HepG2 (cell line): ENCODE results near the gene LEP. TPM values are rescaled to one million over a fixed set of nuclear protein-coding genes. Genes with fewer than 3 reads are reported as not detected.

ENCODE experiments used
- ATAC-seq: fragments of 200-7000 bp; cut with Tn5 transposase; 3 replicates; pipeline ENCODE4 v1.9.1; 2020; ENCODE audit warnings: mild to moderate bottlenecking, moderate library complexity
- BruUV-seq: library from RNA; stranded (reverse); fragments of 400-500 nt; replicated peaks from 2 replicates; lab custom pipeline; 2021; lab: Mats Ljungman, UMichigan
- CTCF ChIA-PET: fragments of 300-600 bp; formaldehyde crosslinking; extraction: SDS; loops from one replicate; lab custom pipeline; 2021; ENCODE audit warnings: low total read pairs, inconsistent platforms, low intra/inter-chr PET ratio; lab: Yijun Ruan, JAX
- POLR2A ChIA-PET: fragments of 350-600 bp; sonication (Branson Sonifier 250); formaldehyde crosslinking; loops from one replicate; lab custom pipeline; 2020; ENCODE audit warnings: antibody characterized with exemption, inconsistent platforms; lab: Yijun Ruan, JAX
- DNase-seq: peaks from one replicate; pipeline ENCODE4 v3.0.0-alpha.2; 2015; ENCODE audit warnings: low spot score
- FAIRE-seq: peaks from 3 replicates; lab custom pipeline; 2011; peaks lifted over from hg19 to GRCh38; lab: Jason Lieb, UNC
- H2AFZ ChIP-seq: one replicate; pipeline ENCODE4 v1.6.1; 2011; ENCODE audit warnings: low read length, inconsistent platforms
- H3K27ac ChIP-seq: fragments of 300-600 bp; 3 replicates; pipeline ENCODE4 v1.8.0; 2011; ENCODE audit warnings: mixed run types, mild to moderate bottlenecking, mixed read lengths, low read length, inconsistent platforms; ENCODE audit not compliant: insufficient read depth; ENCODE audit errors: extremely low read length
- H3K27me3 ChIP-seq, 2 experiments: fragments of 200-600 bp in 1 of 2; 2 replicates in 1 of 2; 3 replicates in 1 of 2; pipeline versions ENCODE4 v1.6.0 to v1.8.0; 2011; ENCODE audit warnings: low read length in 2 of 2, mild to moderate bottlenecking in 2 of 2, moderate library complexity in 2 of 2, inconsistent platforms in 1 of 2; ENCODE audit not compliant: insufficient read depth in 2 of 2, control insufficient read depth in 1 of 2
- H3K36me3 ChIP-seq, 2 experiments: fragments of 200-600 bp in 1 of 2; replicated peaks in 1 of 2; 2 replicates in 1 of 2; 3 replicates in 1 of 2; pipeline versions ENCODE4 v1.5.1 to v1.8.0; 2011; ENCODE audit warnings: low read length in 2 of 2, inconsistent platforms in 1 of 2; ENCODE audit not compliant: insufficient read depth in 2 of 2, control insufficient read depth in 1 of 2
- H3K4me1 ChIP-seq: 2 replicates; pipeline ENCODE4 v1.5.1; 2012; ENCODE audit warnings: low read length, inconsistent platforms; ENCODE audit not compliant: insufficient read depth
- H3K4me2 ChIP-seq: 2 replicates; pipeline ENCODE4 v1.6.0; 2011; ENCODE audit warnings: low read depth, low read length, inconsistent platforms
- H3K4me3 ChIP-seq, 3 experiments: fragments of 200-600 bp in 1 of 3; sonication (generic), shearing (Covaris generic) in 1 of 3; replicated peaks in 1 of 3; 2 replicates each; pipeline ENCODE4 v1.5.1; 2011 to 2016; ENCODE audit warnings: low read length in 3 of 3, inconsistent platforms in 2 of 3, low read depth in 2 of 3, mild to moderate bottlenecking in 2 of 3, control low read depth in 1 of 3, mixed read lengths in 1 of 3; ENCODE audit not compliant: insufficient read depth in 1 of 3
- H3K79me2 ChIP-seq: one replicate; pipeline ENCODE4 v1.6.1; 2011; ENCODE audit warnings: low read length, inconsistent platforms; ENCODE audit not compliant: insufficient read depth
- H3K9ac ChIP-seq: 2 replicates; pipeline ENCODE4 v1.6.0; 2011; ENCODE audit warnings: mild to moderate bottlenecking, low read depth, low read length, inconsistent platforms; ENCODE audit not compliant: insufficient read depth
- H3K9me3 ChIP-seq: 2 replicates; pipeline ENCODE4 v1.5.1; 2012; ENCODE audit warnings: mild to moderate bottlenecking, low read length
- H4K20me1 ChIP-seq: 2 replicates; pipeline ENCODE4 v1.6.0; 2011; ENCODE audit warnings: inconsistent platforms, mild to moderate bottlenecking, low read length, moderate library complexity; ENCODE audit not compliant: insufficient read depth
- BRCA1 ChIP-seq: sonication (generic); formaldehyde crosslinking; IDR thresholded peaks from 2 replicates; pipeline ENCODE4 v1.4.0; 2020; ENCODE audit warnings: missing genetic modification reagents
- CTCF ChIP-seq: sonication (generic); formaldehyde crosslinking; IDR thresholded peaks from 2 replicates; pipeline ENCODE4 v1.5.0; 2020; ENCODE audit warnings: mild to moderate bottlenecking, missing genetic modification reagents, moderate library complexity
- EEA1 ChIP-seq: sonication (generic); formaldehyde crosslinking; IDR thresholded peaks from 2 replicates; pipeline ENCODE4 v1.5.1; 2020; ENCODE audit warnings: mild to moderate bottlenecking, missing genetic modification reagents, borderline replicate concordance
- ISX ChIP-seq: sonication (generic); formaldehyde crosslinking; conservative IDR thresholded peaks from 2 replicates; pipeline ENCODE4 v1.5.0; 2020; ENCODE audit warnings: missing genetic modification reagents
- PITX1 ChIP-seq: sonication (generic); formaldehyde crosslinking; IDR thresholded peaks from 2 replicates; pipeline ENCODE4 v1.5.1; 2020; ENCODE audit warnings: mild to moderate bottlenecking, missing genetic modification reagents
- POGK ChIP-seq: sonication (generic); formaldehyde crosslinking; conservative IDR thresholded peaks from 2 replicates; pipeline ENCODE4 v1.8.0; 2022; ENCODE audit warnings: mild to moderate bottlenecking, moderate library complexity, missing genetic modification reagents
- PTBP1 ChIP-seq: fragments of 200-400 bp; formaldehyde crosslinking; IDR thresholded peaks from 2 replicates; pipeline ENCODE4 v1.6.1; 2018; ENCODE audit warnings: low read length, low read depth; ENCODE audit not compliant: poor library complexity, severe bottlenecking
- REPIN1 ChIP-seq: sonication (generic); formaldehyde crosslinking; IDR thresholded peaks from 2 replicates; pipeline ENCODE4 v1.8.0; 2022; ENCODE audit warnings: missing genetic modification reagents, low read depth, mild to moderate bottlenecking, borderline replicate concordance
- SETDB1 ChIP-seq: sonication (generic); formaldehyde crosslinking; IDR thresholded peaks from 2 replicates; pipeline ENCODE4 v1.5.1; 2020; ENCODE audit warnings: missing genetic modification reagents, mild to moderate bottlenecking, borderline replicate concordance
- SOX13 ChIP-seq, 3 experiments: fragments of 450-650 bp in 1 of 3; sonication (generic) in 1 of 3; formaldehyde crosslinking in 1 of 3; IDR thresholded peaks in 2 of 3; conservative IDR thresholded peaks in 1 of 3; 2 replicates each; pipeline versions ENCODE4 v1.5.0 to v1.6.1; 2016 to 2020; ENCODE audit warnings: antibody characterized with exemption in 1 of 3, mild to moderate bottlenecking in 1 of 3, missing compliant biosample characterization in 1 of 3, missing genetic modification reagents in 1 of 3, moderate library complexity in 1 of 3
- SOX5 ChIP-seq: IDR thresholded peaks from 2 replicates; pipeline ENCODE4 v1.6.1; 2016; ENCODE audit warnings: borderline replicate concordance
- ZFP82 ChIP-seq: sonication (generic); formaldehyde crosslinking; IDR thresholded peaks from 2 replicates; pipeline ENCODE4 v1.5.1; 2020; ENCODE audit warnings: mild to moderate bottlenecking, missing genetic modification reagents, borderline replicate concordance
- ZNF10 ChIP-seq: sonication (generic); formaldehyde crosslinking; IDR thresholded peaks from 2 replicates; pipeline ENCODE4 v1.4.0; 2020; ENCODE audit warnings: mild to moderate bottlenecking, low read depth, missing genetic modification reagents, borderline replicate concordance
- ZNF17 ChIP-seq: sonication (generic); formaldehyde crosslinking; IDR thresholded peaks from 2 replicates; pipeline ENCODE4 v1.5.0; 2020; ENCODE audit warnings: mild to moderate bottlenecking, missing genetic modification reagents
- ZNF280D ChIP-seq: sonication (generic); formaldehyde crosslinking; IDR thresholded peaks from 2 replicates; pipeline ENCODE4 v1.5.1; 2020; ENCODE audit warnings: mild to moderate bottlenecking, missing genetic modification reagents
- ZNF503 ChIP-seq: sonication (generic); formaldehyde crosslinking; IDR thresholded peaks from 2 replicates; pipeline ENCODE4 v1.4.0; 2020; ENCODE audit warnings: missing genetic modification reagents
- WGBS: methylation state at CpG from one replicate; pipeline ENCODE4 v1.1.6; 2017; ENCODE audit warnings: low lambda C conversion rate; 5-methylcytosine and 5-hydroxymethylcytosine counted together
- in situ Hi-C: cut with HindIII; loops from 2 replicates; pipeline ENCODE4 v1.10.0; 2017; ENCODE audit warnings: low pct_unique_long_range_greater_than_20kb; ENCODE audit not compliant: extremely low pct_ligation_motif_present
- intact Hi-C: fragments of 100-400 bp; cut with micrococcal nuclease; formaldehyde crosslinking; loops from one replicate; pipeline ENCODE4 v1.10.0; 2022; ENCODE audit not compliant: unreplicated experiment
- polyA plus RNA-seq, 8 experiments: library from polyadenylated mRNA; depleted of rRNA in 3 of 8; stranded (reverse) in 7 of 8; unstranded in 1 of 8; fragments of >200 nt; fragmentation: Illumina TruSeq in 4 of 8; extraction: Trizol in 4 of 8; gene quantifications; 2 replicates each; pipeline versions ENCODE4 v1.2.1 to v1.2.3, GENCODE V29; 2011 to 2016; ENCODE audit warnings: low read depth in 4 of 8, missing spikeins in 1 of 8, mixed read lengths in 1 of 8; ENCODE audit not compliant: insufficient read depth in 1 of 8
- total RNA-seq, 5 experiments: library from RNA; depleted of rRNA; stranded (reverse); fragments of >200 nt; fragmentation: Illumina TruSeq; extraction: Trizol; gene quantifications; 2 replicates each; pipeline ENCODE4 v1.2.3, GENCODE V29; 2016; ENCODE audit warnings: low read depth in 1 of 5

LEP gene
- total and polyA plus RNA-seq, 2 of the 13 experiments (the other 11 are each of a cell fraction or from before 2014, with no cell fraction given) = 0.05 TPM; not detected in 1

- intact Hi-C loops (no loop called here), in situ Hi-C loops (loop anchor here (5.0 kb wide), 1 partner anchor 493 kb away; no protein-coding TSS in a partner anchor)
- Histone ChIP-seq H3K4me1 (no peaks in the 10 kb centered on the region), H4K20me1 (peaks cover 2% of the 10 kb centered on the region; the same call in 1 of the 2 replicates), H3K4me2 (no peak overlapping the region), H3K4me3 (no peak overlapping the region), H3K9me3 (peaks cover 10% of the 10 kb centered on the region), H3K36me3 (no peaks in the 10 kb centered on the region), H3K79me2 (no peaks in the 10 kb centered on the region), H3K27me3 (peaks cover 7 to 54% of the 10 kb centered on the region in 2 experiments; a peak in 4 of 5 replicates), H2AFZ (no peak overlapping the region), H3K9ac (no peak overlapping the region), H3K27ac (no peak overlapping the region)
- FAIRE-seq = no peak
- POLR2A ChIA-PET = no interaction called here
- no peak for ATAC-seq
- no TSS peak for BruUV-seq
- 15% methylated on average over 6 of the region's 6 CpGs for WGBS
- DNase-seq = no peak
- CTCF ChIA-PET = no interaction called here
- TF ChIP-seq SOX13 (IDR thresholded peaks at IDR 0.05) (no peak), SOX13 (CRISPR knock-in tag; conservative IDR thresholded peaks at IDR 0.05 in 1 of 2, IDR thresholded peaks at IDR 0.05 in 1 of 2) (no peak), EEA1 (CRISPR knock-in tag) (no peak), PITX1 (CRISPR knock-in tag) (no peak), SOX5 (CRISPR knock-in tag) (no peak), ZNF10 (CRISPR knock-in tag) (no peak), BRCA1 (no peak), ZFP82 (CRISPR knock-in tag) (no peak), ZNF17 (CRISPR knock-in tag) (no peak), REPIN1 (CRISPR knock-in tag) (no peak), ZNF503 (CRISPR knock-in tag) (no peak), ZNF280D (CRISPR knock-in tag) (no peak), POGK (no peak), ISX (CRISPR knock-in tag) (no peak), PTBP1 (no peak), SETDB1 (CRISPR knock-in tag) (no peak), CTCF (CRISPR knock-in tag) (no peak)
These were observed 40.7 kb upstream of the LEP start for GRCh38 chr7:128200376-128200775.
